Measurements from ENCODE around the gene DZIP1L.
A peak's percentile ranks its signal among the peaks of the same experiment; 100 is the strongest.
"Not testable (repeated sequence)": the region's sequence is repeated elsewhere in the genome, so short reads cannot be mapped to it uniquely, and the experiment has no call there.

The DZIP1L gene

GRCh38 chr3:138114988-138115971 lies at the start of gene DZIP1L:
DZIP1L (minus strand) TSS chr3:138115608; CDS start chr3:138103971, 11,637 bp downstream.
- no peak for DNase-seq (ENCODE audit: low read depth in 2 of 2)

GRCh38 chr3:138165061-138165460 lies 49.7 kb upstream of the DZIP1L start:
- no peak for DNase-seq (ENCODE audit: low read depth in 2 of 2)

GRCh38 chr3:138157743-138158142 lies 42.3 kb upstream of the DZIP1L start:
- DNase-seq (ENCODE audit: low read depth in 2 of 2) = no peak

- DNase-seq (ENCODE audit: low read depth in 2 of 2) = no peak
These were observed 39.1 kb upstream of the DZIP1L start for GRCh38 chr3:138154534-138154933.

- no peak for DNase-seq (ENCODE audit: low read depth in 2 of 2)
These were observed 33.1 kb upstream of the DZIP1L start for GRCh38 chr3:138148503-138148902.

- not testable (repeated sequence) for DNase-seq (ENCODE audit: low read depth in 2 of 2)
These were observed 26.8 kb upstream of the DZIP1L start for GRCh38 chr3:138142181-138142580.

GRCh38 chr3:138140940-138141339 lies 25.5 kb upstream of the DZIP1L start:
- no peak for DNase-seq (ENCODE audit: low read depth in 2 of 2)

GRCh38 chr3:138139691-138140090 lies 24.3 kb upstream of the DZIP1L start:
- DNase-seq (ENCODE audit: low read depth in 2 of 2) = no peak

GRCh38 chr3:138137861-138138260 lies 22.5 kb upstream of the DZIP1L start:
- DNase-seq (ENCODE audit: low read depth in 2 of 2) = no peak

GRCh38 chr3:138136201-138136600 lies 20.8 kb upstream of the DZIP1L start:
- no peak for DNase-seq (ENCODE audit: low read depth in 2 of 2)

- DNase-seq (ENCODE audit: low read depth in 2 of 2) = no peak
These were observed 20.4 kb upstream of the DZIP1L start for GRCh38 chr3:138135833-138136194.

- no peak for DNase-seq (ENCODE audit: low read depth in 2 of 2)
These were observed 19.9 kb upstream of the DZIP1L start for GRCh38 chr3:138135146-138135832.

- no peak for DNase-seq (ENCODE audit: low read depth in 2 of 2)
These were observed 16.8 kb upstream of the DZIP1L start, which contains the start of gene A4GNT for GRCh38 chr3:138132239-138132638. A4GNT (minus strand) TSS chr3:138132390; CDS start chr3:138131256, 1,134 bp downstream.

GRCh38 chr3:138127636-138128365 lies 12.4 kb upstream of the DZIP1L start:
- no peak for DNase-seq (ENCODE audit: low read depth in 2 of 2)

- no peak for DNase-seq (ENCODE audit: low read depth in 2 of 2)
These were observed 10.3 kb upstream of the DZIP1L start for GRCh38 chr3:138125548-138126221.

- DNase-seq (ENCODE audit: low read depth in 2 of 2) = no peak
These were observed 9.4 kb upstream of the DZIP1L start for GRCh38 chr3:138124706-138125355.

GRCh38 chr3:138124188-138124587 lies 8.8 kb upstream of the DZIP1L start:
- no peak for DNase-seq (ENCODE audit: low read depth in 2 of 2)

GRCh38 chr3:138119423-138119766 lies 4.0 kb upstream of the DZIP1L start:
- DNase-seq (ENCODE audit: low read depth in 2 of 2) = no peak

GRCh38 chr3:138118612-138119422 lies 3.4 kb upstream of the DZIP1L start:
- peak; percentile 2 to 6 for DNase-seq (ENCODE audit: low read depth in 2 of 2)

GRCh38 chr3:138114431-138114918 lies 933 bp downstream of the DZIP1L start:
- DNase-seq (ENCODE audit: low read depth in 2 of 2) = no peak
